K562 (cell line): ENCODE results near the gene RING1. TPM values are rescaled to one million over a fixed set of nuclear protein-coding genes. Genes with fewer than 3 reads are reported as not detected.

Source experiments
- ATAC-seq: fragments of 200-7000 bp; cut with Tn5 transposase; 3 replicates; pipeline ENCODE4 v1.9.1; 2020; ENCODE audit warnings: moderate library complexity
- BruUV-seq: library from RNA; stranded (reverse); fragments of 400-500 nt; replicated peaks from 2 replicates; lab custom pipeline; 2021; lab: Mats Ljungman, UMichigan
- CTCF ChIA-PET: fragments of 300-600 bp; formaldehyde crosslinking; extraction: SDS; loops from one replicate; lab custom pipeline; 2021; ENCODE audit warnings: low intra/inter-chr PET ratio; lab: Yijun Ruan, JAX
- POLR2A ChIA-PET: fragments of 300-600, 350-650 bp; sonication (Branson Sonifier 250); formaldehyde crosslinking; extraction: SDS; loops from one replicate; lab custom pipeline; 2021; ENCODE audit warnings: antibody characterized with exemption, inconsistent platforms; lab: Yijun Ruan, JAX
- DNase-seq, 4 experiments: peaks; one replicate each; pipeline versions ENCODE4 v3.0.0 to v3.0.0-alpha.2; 2011 to 2018; ENCODE audit warnings: low spot score in 3 of 4, mixed read lengths in 3 of 4; ENCODE audit errors: extremely low read depth in 1 of 4
- FAIRE-seq: peaks from 2 replicates; lab custom pipeline; 2011; peaks lifted over from hg19 to GRCh38; lab: Jason Lieb, UNC
- H2AFZ ChIP-seq: 2 replicates; pipeline ENCODE4 v1.6.0; 2011; ENCODE audit warnings: low read depth, low read length, control low read depth, inconsistent platforms
- H3K27ac ChIP-seq: fragments of 200-600 bp; 3 replicates; pipeline ENCODE4 v1.8.0; 2011; ENCODE audit warnings: low read depth, mild to moderate bottlenecking, control low read depth, inconsistent platforms, low read length, moderate library complexity, mixed read lengths; ENCODE audit errors: extremely low read depth
- H3K27me3 ChIP-seq, 2 experiments: fragments of 300-600 bp in 1 of 2; 2 replicates in 1 of 2; 3 replicates in 1 of 2; pipeline versions ENCODE4 v1.6.0 to v1.8.0; 2011; ENCODE audit warnings: inconsistent platforms in 2 of 2, low read length in 2 of 2, mild to moderate bottlenecking in 1 of 2, mixed read lengths in 1 of 2, moderate library complexity in 1 of 2; ENCODE audit not compliant: control insufficient read depth in 2 of 2, insufficient read depth in 2 of 2
- H3K36me3 ChIP-seq: fragments of 300-600 bp; 3 replicates; pipeline ENCODE4 v1.8.0; 2011; ENCODE audit warnings: mild to moderate bottlenecking, low read length, inconsistent platforms; ENCODE audit not compliant: control insufficient read depth, insufficient read depth
- H3K4me1 ChIP-seq, 2 experiments: fragments of 200-600 bp in 1 of 2; replicated peaks in 1 of 2; 2 replicates in 1 of 2; 3 replicates in 1 of 2; pipeline versions ENCODE4 v1.5.1 to v1.8.0; 2011; ENCODE audit warnings: inconsistent platforms in 2 of 2, low read length in 2 of 2, mild to moderate bottlenecking in 1 of 2, mixed read lengths in 1 of 2, moderate library complexity in 1 of 2; ENCODE audit not compliant: control insufficient read depth in 2 of 2, insufficient read depth in 2 of 2
- H3K4me2 ChIP-seq: 2 replicates; pipeline ENCODE4 v1.6.1; 2011; ENCODE audit warnings: low read length, control low read depth, inconsistent platforms, mixed read lengths; ENCODE audit not compliant: insufficient read depth
- H3K4me3 ChIP-seq: fragments of 200-600 bp; sonication (generic), shearing (Covaris generic); 2 replicates; pipeline ENCODE4 v1.5.1; 2016; ENCODE audit warnings: control low read depth, inconsistent platforms
- H3K79me2 ChIP-seq: fragments of 200-600 bp; 3 replicates; pipeline ENCODE4 v1.8.0; 2011; ENCODE audit warnings: low read length, inconsistent platforms; ENCODE audit not compliant: control insufficient read depth, insufficient read depth
- H3K9ac ChIP-seq, 2 experiments: 2 replicates each; pipeline versions ENCODE4 v1.6.0 to v1.6.1; 2011; ENCODE audit warnings: low read depth in 2 of 2, low read length in 2 of 2, control low read depth in 1 of 2, inconsistent platforms in 1 of 2, mild to moderate bottlenecking in 1 of 2, mixed read lengths in 1 of 2; ENCODE audit not compliant: insufficient read depth in 1 of 2
- H3K9me1 ChIP-seq: one replicate; pipeline ENCODE4 v1.6.0; 2011; ENCODE audit warnings: inconsistent platforms, mild to moderate bottlenecking, low read length, moderate library complexity; ENCODE audit not compliant: control insufficient read depth, insufficient read depth
- H3K9me3 ChIP-seq: replicated peaks from 2 replicates; pipeline ENCODE4 v1.5.1; 2011; ENCODE audit warnings: low read depth, low read length, inconsistent platforms; ENCODE audit not compliant: control insufficient read depth, insufficient read depth
- H4K20me1 ChIP-seq: replicated peaks from 2 replicates; pipeline ENCODE4 v1.6.1; 2011; ENCODE audit warnings: low read length, inconsistent platforms, mixed read lengths; ENCODE audit not compliant: control insufficient read depth, insufficient read depth
- ZBTB8A ChIP-seq: fragments of 450-650 bp; IDR thresholded peaks from 2 replicates; pipeline ENCODE4 v1.6.1; 2018; ENCODE audit warnings: mild to moderate bottlenecking, moderate library complexity; ENCODE audit not compliant: partially characterized antibody
- WGBS: fragments of 100-300 bp; shearing (Covaris generic); methylation state at CpG from one replicate; pipeline ENCODE4 v1.1.6; 2016; ENCODE audit warnings: low coverage, mixed read lengths; ENCODE audit not compliant: insufficient coverage; ENCODE audit errors: missing lambda C conversion rate; 5-methylcytosine and 5-hydroxymethylcytosine counted together
- in situ Hi-C: fragments of 300-500 bp; cut with MboI; formaldehyde crosslinking; loops from 4 replicates; pipeline ENCODE4 v1.15.0; 2018; ENCODE audit warnings: inconsistent platforms, mixed read lengths
- intact Hi-C: fragments of 100-400 bp; cut with micrococcal nuclease; formaldehyde crosslinking; loops from 2 replicates; pipeline ENCODE4 v1.14.2; 2022
- polyA plus RNA-seq, 8 experiments: library from polyadenylated mRNA; depleted of rRNA in 4 of 8; stranded (reverse) in 5 of 8; unstranded in 3 of 8; fragments of >200 nt; fragmentation: Nextera tagmentation in 2 of 8; fragmentation: Illumina TruSeq in 1 of 8; extraction: Ambion mirVana in 2 of 8; extraction: Trizol in 1 of 8; gene quantifications; 2 replicates each; pipeline versions ENCODE4 v1.2.1 to v1.2.3, GENCODE V29; 2011 to 2014; ENCODE audit warnings: inconsistent platforms in 1 of 8, missing spikeins in 1 of 8
- total RNA-seq, 7 experiments: library from RNA; depleted of rRNA in 6 of 7; stranded (reverse); fragments of >200 nt in 6 of 7; fragmentation: Illumina TruSeq in 2 of 7; extraction: Trizol in 2 of 7; gene quantifications; 2 replicates each; pipeline versions ENCODE4 v1.2.1 to v1.2.3, GENCODE V29; 2011 to 2021; ENCODE audit warnings: low replicate concordance in 1 of 7
- TF ChIP-seq, protein P1 (sequence below), 3 experiments: fragments of 200-800 bp in 1 of 3; sonication (Bioruptor generic) in 1 of 3; sonication (generic) in 1 of 3; formaldehyde crosslinking in 1 of 3; IDR thresholded peaks; 2 replicates each; pipeline versions ENCODE4 v1.6.1 to v1.8.0; 2016 to 2022; ENCODE audit warnings: mild to moderate bottlenecking in 2 of 3, missing compliant biosample characterization in 2 of 3, missing genetic modification characterization in 2 of 3, missing genetic modification reagents in 1 of 3

Gene RING1
- total and polyA plus RNA-seq, 9 of the 15 experiments (the other 6 are each of a cell fraction or from before 2014, with no cell fraction given), result 4.2 to 59.1 (median 36.9) TPM

DNA sequence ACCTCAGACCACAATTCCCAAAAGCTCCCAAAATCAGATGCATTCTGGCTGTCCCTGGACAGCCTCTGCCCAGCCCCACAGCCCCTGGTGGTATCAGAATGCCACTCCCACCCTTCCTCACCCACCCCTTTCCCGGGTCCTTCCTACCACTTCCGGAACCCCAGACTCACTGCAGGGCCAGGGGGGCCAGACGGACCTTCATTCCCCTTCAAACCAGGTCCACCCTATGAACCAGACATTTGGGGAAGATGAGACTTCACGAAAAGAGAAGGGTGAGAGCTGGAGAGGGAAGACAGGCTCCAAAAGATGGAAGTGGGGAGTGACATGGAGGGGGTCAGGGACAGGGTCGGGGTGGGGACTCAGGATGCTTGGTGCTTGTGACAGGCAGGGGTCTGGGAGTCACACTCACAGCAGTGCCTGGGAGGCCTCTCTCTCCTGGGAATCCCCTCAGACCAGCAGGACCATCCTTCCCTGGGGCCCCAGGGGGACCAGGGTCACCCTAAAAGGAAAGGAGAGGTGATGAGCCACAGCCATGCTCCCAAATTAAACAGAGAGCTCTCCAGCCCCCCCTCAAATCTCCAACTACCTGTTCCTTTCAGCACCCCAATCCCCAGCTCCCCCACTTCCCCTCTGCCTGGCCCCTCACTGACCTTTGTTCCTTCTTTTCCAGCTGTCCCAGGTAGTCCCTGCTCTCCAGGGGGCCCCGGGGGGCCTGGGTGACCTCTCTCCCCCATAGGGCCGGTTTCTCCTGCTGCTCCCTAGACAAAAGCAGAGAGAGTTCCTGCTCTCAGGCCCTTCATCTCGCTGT, 36.2 kb upstream of the RING1 start:
- Histone ChIP-seq H3K4me2 (no peak overlapping the region), H3K79me2 (no peaks in the 10 kb centered on the region), H3K4me1 (peaks cover 0 to 4% of the 10 kb centered on the region in 2 experiments; a peak in 1 of 5 replicates), H3K27ac (no peak overlapping the region), H3K36me3 (no peaks in the 10 kb centered on the region), H3K9me3 (no peaks in the 10 kb centered on the region), H3K4me3 (no peak overlapping the region), H2AFZ (no peak overlapping the region), H3K9ac (no peak overlapping the region), H3K9me1 (no peaks in the 10 kb centered on the region), H3K27me3 (peaks cover 3 to 25% of the 10 kb centered on the region in 2 experiments; a peak in 4 of 5 replicates), H4K20me1 (peaks cover 4% of the 10 kb centered on the region; the same call in 1 of the 2 replicates)
- DNase-seq, result no peak
- in situ Hi-C loops, result no loop called here
- no peak for FAIRE-seq
- no peak for ATAC-seq
- intact Hi-C loops, result no loop called here
- ChIA-PET CTCF (interaction anchor here (1.0 to 2.7 kb wide), 5 partner anchors 46 to 172 kb away, joined by 4 to 20 read pairs (median 12); no protein-coding TSS in a partner anchor), POLR2A (interaction anchor here (0.9 kb wide), 1 partner anchor 99 kb away, joined by 3 read pairs; the partner anchor contains the start of genes RPS18 and VPS52)
- no TSS peak for BruUV-seq
- TF ChIP-seq, protein P1, sequence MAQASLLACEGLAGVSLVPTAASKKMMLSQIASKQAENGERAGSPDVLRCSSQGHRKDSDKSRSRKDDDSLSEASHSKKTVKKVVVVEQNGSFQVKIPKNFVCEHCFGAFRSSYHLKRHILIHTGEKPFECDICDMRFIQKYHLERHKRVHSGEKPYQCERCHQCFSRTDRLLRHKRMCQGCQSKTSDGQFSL (CRISPR knock-in tag; IDR thresholded peaks at IDR 0.05), result peak; percentile 67; the same call in 1 of the 2 replicates
- TF ChIP-seq, protein P1 (tag; IDR thresholded peaks at IDR 0.05), result no peak
- TF ChIP-seq ZBTB8A, result no peak
- WGBS, result 5% methylated on average over 7 of the region's 8 CpGs
